PC-3 (cell line): ENCODE results near the gene NR5A1. TPM values are rescaled to one million over a fixed set of nuclear protein-coding genes. Genes with fewer than 3 reads are reported as not detected.

ENCODE experiments used
- ATAC-seq: fragments of 200-7000 bp; cut with Tn5 transposase; 2 replicates; pipeline ENCODE4 v1.9.1; 2020; ENCODE audit warnings: mild to moderate bottlenecking, moderate library complexity
- BruUV-seq: library from RNA; stranded (reverse); fragments of 400-500 nt; replicated peaks from 2 replicates; lab custom pipeline; 2021; lab: Mats Ljungman, UMichigan
- CTCF ChIA-PET: fragments of 300-600 bp; sonication (Branson Sonifier 250); formaldehyde crosslinking; loops from one replicate; lab custom pipeline; 2022; ENCODE audit warnings: antibody characterized with exemption; lab: Charles Lee
- POLR2A ChIA-PET: fragments of 300-600 bp; sonication (Branson Sonifier 250); formaldehyde crosslinking; loops from one replicate; lab custom pipeline; 2022; ENCODE audit warnings: antibody characterized with exemption; ENCODE audit not compliant: unreplicated experiment; lab: Charles Lee
- DNase-seq: peaks from one replicate; pipeline ENCODE4 v3.0.0-alpha.2; 2015
- H2AFZ ChIP-seq: fragments of 300-600 bp; sonication (generic); 2 replicates; pipeline ENCODE4 v1.6.0; 2016; ENCODE audit warnings: antibody characterized with exemption, low read length
- H3F3A ChIP-seq: fragments of 300-600 bp; sonication (generic); one replicate; pipeline ENCODE4 v1.6.0; 2017; ENCODE audit warnings: antibody characterized with exemption, low read length, control low read depth, mild to moderate bottlenecking; ENCODE audit not compliant: unreplicated experiment
- H3K27ac ChIP-seq: fragments of 300-600 bp; sonication (generic); 2 replicates; pipeline ENCODE4 v1.5.1; 2016; ENCODE audit warnings: mild to moderate bottlenecking, low read length
- H3K27me3 ChIP-seq: fragments of 300-600 bp; sonication (generic); 2 replicates; pipeline ENCODE4 v1.6.1; 2016; ENCODE audit warnings: low read length, mixed read lengths
- H3K36me3 ChIP-seq: fragments of 300-600 bp; sonication (generic); 2 replicates; pipeline ENCODE4 v1.6.1; 2016; ENCODE audit warnings: low read depth, mixed run types, low read length, mixed read lengths
- H3K4me1 ChIP-seq: fragments of 300-600 bp; sonication (generic); 2 replicates; pipeline ENCODE4 v1.5.1; 2016; ENCODE audit warnings: low read length; ENCODE audit not compliant: insufficient read depth
- H3K4me2 ChIP-seq: fragments of 300-600 bp; sonication (generic); 2 replicates; pipeline ENCODE4 v1.6.0; 2016; ENCODE audit warnings: low read length
- H3K4me3 ChIP-seq: fragments of 300-600 bp; sonication (generic); 2 replicates; pipeline ENCODE4 v1.5.1; 2016; ENCODE audit warnings: mild to moderate bottlenecking, low read length, mixed read lengths
- H3K79me2 ChIP-seq: fragments of 300-600 bp; sonication (generic); 2 replicates; pipeline ENCODE4 v1.6.1; 2017; ENCODE audit warnings: low read length, mixed read lengths
- H3K9ac ChIP-seq: fragments of 300-600 bp; sonication (generic); 2 replicates; pipeline ENCODE4 v1.6.0; 2016; ENCODE audit warnings: mild to moderate bottlenecking, low read length
- H3K9me2 ChIP-seq: fragments of 300-600 bp; sonication (generic); replicated peaks from 2 replicates; pipeline ENCODE4 v1.6.1; 2016; ENCODE audit warnings: mixed run types, low read length, mixed read lengths
- H3K9me3 ChIP-seq: fragments of 300-600 bp; sonication (generic); 2 replicates; pipeline ENCODE4 v1.6.1; 2016; ENCODE audit warnings: low read length, mixed read lengths
- H4K20me1 ChIP-seq: fragments of 300-600 bp; sonication (generic); 2 replicates; pipeline ENCODE4 v1.6.1; 2016; ENCODE audit warnings: low read length, mixed read lengths
- CTCF ChIP-seq: fragments of 300-600 bp; sonication (generic); conservative IDR thresholded peaks from 2 replicates; pipeline ENCODE4 v1.5.1; 2017; ENCODE audit warnings: antibody characterized with exemption, low read depth, mild to moderate bottlenecking, low read length
- EZH2 ChIP-seq: fragments of 300-600 bp; sonication (generic); IDR thresholded peaks from one replicate; pipeline ENCODE4 v1.6.1; 2017; ENCODE audit warnings: antibody characterized with exemption, mild to moderate bottlenecking, low read length; ENCODE audit not compliant: unreplicated experiment
- EZH2phosphoT487 ChIP-seq: fragments of 300-600 bp; sonication (generic); IDR thresholded peaks from 2 replicates; pipeline ENCODE4 v1.6.1; 2018; ENCODE audit warnings: mild to moderate bottlenecking, antibody characterized with exemption, low read length, borderline replicate concordance
- intact Hi-C: fragments of 100-400 bp; cut with micrococcal nuclease; formaldehyde crosslinking; loops from 2 replicates; pipeline ENCODE4 v1.9.0; 2023
- total RNA-seq: library from RNA; depleted of rRNA; stranded (reverse); fragments of >200 nt; gene quantifications from 2 replicates; pipeline ENCODE4 v1.2.3, GENCODE V29; 2014

NR5A1 gene
- total RNA-seq, 1 experiment from 2014 or later = not detected

GRCh38 chr9:124450931-124451661 lies 56.1 kb downstream of the NR5A1 start:
- TF ChIP-seq CTCF (no peak), EZH2phosphoT487 (no peak), EZH2 (no peak)
- ChIA-PET CTCF (no interaction called here), POLR2A (no interaction called here)
- H3F3A ChIP-seq = no peaks in the 10 kb centered on the region
- intact Hi-C loops = no loop called here
- DNase-seq = no peak
- no peak overlapping the region for H3K9ac ChIP-seq
- no peak for ATAC-seq
- no peaks in the 10 kb centered on the region for H3K4me1 ChIP-seq
- BruUV-seq = no TSS peak
- H3K79me2 ChIP-seq = no peaks in the 10 kb centered on the region
- H3K4me2 ChIP-seq = no peak overlapping the region
- H4K20me1 ChIP-seq = no peaks in the 10 kb centered on the region
- no peak overlapping the region for H2AFZ ChIP-seq
- no peaks in the 10 kb centered on the region for H3K36me3 ChIP-seq
- H3K27me3 ChIP-seq = no peaks in the 10 kb centered on the region
- no peaks in the 10 kb centered on the region for H3K9me3 ChIP-seq
- H3K9me2 ChIP-seq = no peaks in the 10 kb centered on the region
- no peak overlapping the region for H3K27ac ChIP-seq
- no peak overlapping the region for H3K4me3 ChIP-seq

GRCh38 chr9:124450241-124450924 lies 56.8 kb downstream of the NR5A1 start, which contains the start of gene ADGRD2:
ADGRD2 (plus strand) TSS chr9:124450451; CDS start chr9:124451667, 1,216 bp downstream.
- ChIA-PET CTCF (no interaction called here), POLR2A (no interaction called here)
- H2AFZ ChIP-seq = no peak within 1 kb of the TSS
- no peak within 1 kb of the TSS for H3K27ac ChIP-seq
- no peak within 1 kb of the TSS for H3K4me2 ChIP-seq
- H3K79me2 ChIP-seq = no peaks in the 10 kb centered on the region
- intact Hi-C loops = no loop called here
- no peaks in the 10 kb centered on the region for H4K20me1 ChIP-seq
- no peaks in the 10 kb centered on the region for H3F3A ChIP-seq
- no peaks in the 10 kb centered on the region for H3K9me2 ChIP-seq
- no peaks in the 10 kb centered on the region for H3K9me3 ChIP-seq
- peak; percentile 20 for DNase-seq
- no peaks in the 10 kb centered on the region for H3K36me3 ChIP-seq
- BruUV-seq = no TSS peak
- no peak for TF ChIP-seq CTCF
- no peak for ATAC-seq
- H3K27me3 ChIP-seq = no peaks in the 10 kb centered on the region
- H3K4me1 ChIP-seq = no peaks in the 10 kb centered on the region
- H3K9ac ChIP-seq = no peak within 1 kb of the TSS
- no peak within 1 kb of the TSS for H3K4me3 ChIP-seq
